HG03103 (cell line): Measurements from ENCODE around the gene ZBTB44.

Experiments
- ATAC-seq: cut with Tn5 transposase; IDR thresholded peaks from one replicate; pipeline ENCODE4 v1.9.1; 2021; ENCODE audit warnings: low read depth; ENCODE audit not compliant: unreplicated experiment

Gene ZBTB44

DNA sequence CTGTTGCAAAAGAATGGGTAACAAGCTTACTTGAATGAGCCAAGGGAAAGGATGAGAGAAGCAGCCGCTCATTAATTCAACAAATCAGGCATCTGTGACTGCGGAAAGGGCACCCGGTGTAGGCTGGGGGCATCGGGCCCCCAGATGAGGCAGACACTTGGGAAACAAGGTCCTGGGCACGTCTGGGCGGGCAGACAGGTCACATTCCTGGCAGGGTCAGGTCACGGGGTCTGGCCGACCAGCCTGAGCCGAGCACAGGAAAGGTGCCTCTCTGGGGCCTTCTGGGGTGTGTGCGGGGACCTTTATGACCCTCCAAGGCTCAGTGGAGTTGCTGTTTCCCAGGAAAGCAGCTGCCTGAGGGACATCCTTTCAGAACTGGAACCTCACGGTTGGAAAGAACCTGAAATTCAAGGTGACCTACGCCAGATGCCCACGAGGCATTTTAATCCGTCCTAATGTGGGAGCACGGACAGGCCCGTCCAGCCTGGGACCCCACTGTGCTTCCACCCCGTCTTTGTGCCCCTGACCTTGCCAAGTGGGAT lies 98.1 kb downstream of the ZBTB44 start:
- ATAC-seq = no peak

DNA sequence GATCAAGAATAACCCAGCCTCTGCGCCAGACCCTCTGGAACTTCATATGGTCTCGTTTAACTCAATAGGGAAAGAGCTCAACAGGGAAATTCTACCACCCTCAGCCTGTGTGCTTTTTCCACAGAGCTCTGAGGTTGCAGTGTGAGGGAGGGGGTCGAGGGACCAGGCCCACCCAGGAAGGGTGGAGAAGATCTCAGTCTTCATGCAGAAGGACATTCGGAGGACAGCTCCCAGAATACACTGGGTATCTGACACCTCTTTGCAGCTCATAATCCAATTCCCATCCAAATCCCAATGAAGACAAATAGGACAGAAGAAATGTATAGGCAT lies 98.5 kb downstream of the ZBTB44 start:
- no peak for ATAC-seq

DNA sequence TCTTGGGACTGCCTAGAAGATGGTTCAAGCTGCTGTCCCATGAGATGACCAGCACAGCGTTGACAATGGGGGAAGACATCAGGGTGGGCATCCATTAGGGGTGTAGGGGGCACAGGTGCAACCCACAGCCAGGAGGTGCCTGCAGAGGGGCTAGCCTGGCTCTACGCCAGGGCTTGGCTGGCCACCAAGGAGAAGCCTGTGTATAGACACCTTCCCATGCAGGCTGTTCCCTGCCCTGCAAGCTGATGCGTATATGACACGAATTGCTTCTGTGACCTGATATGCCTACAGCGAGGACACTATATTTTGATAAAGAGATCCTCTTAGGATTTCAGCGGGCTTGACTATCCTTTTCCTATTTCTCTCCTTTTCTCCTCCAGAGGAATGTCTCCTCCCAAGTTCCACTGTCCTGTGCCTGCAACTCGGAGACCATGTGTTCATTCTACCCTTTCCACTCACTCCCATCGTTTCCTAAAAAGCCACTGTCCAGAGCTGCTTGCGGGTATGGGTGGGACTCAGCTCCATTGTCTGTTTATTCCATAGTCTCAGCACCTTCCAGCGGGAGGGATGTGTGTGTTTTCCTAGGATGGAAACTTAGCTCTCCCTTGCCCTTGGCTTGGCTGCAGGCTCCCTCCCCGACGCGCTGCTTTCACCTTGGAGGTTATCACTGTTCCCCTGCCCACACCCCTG lies 99.0 kb downstream of the ZBTB44 start:
- no peak for ATAC-seq

DNA sequence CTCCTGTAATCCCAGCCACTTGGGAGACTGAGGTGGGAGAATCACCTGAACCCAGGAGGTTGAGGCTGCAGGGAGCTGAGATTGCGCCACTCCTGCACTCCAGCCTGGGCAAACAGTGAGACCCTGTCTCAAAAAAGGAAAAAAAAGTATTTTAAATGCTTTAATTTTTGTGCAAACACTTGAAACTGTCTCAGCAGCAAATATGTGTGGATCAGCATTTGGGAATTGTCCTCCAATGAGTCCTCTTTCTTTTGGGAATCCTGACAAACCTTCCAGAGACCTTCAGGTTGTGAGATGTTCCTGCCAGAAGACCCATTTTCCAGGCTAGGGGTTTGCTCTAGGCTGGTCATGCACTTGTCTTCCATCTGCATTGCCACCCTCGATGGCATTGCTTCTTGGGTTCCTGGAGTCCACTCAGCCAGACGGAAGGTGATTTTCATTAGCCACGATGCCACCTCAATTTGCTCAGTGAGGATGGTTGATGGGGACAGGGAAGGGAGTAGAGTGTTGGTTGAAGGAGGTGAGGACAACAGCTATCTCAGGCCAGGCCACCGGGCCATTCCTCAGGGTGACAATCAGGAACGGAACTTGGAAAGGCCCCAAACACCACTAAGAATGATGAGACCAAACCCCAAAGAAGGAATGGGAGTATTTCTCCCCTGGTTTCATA lies 99.7 kb downstream of the ZBTB44 start:
- ATAC-seq = no peak

DNA sequence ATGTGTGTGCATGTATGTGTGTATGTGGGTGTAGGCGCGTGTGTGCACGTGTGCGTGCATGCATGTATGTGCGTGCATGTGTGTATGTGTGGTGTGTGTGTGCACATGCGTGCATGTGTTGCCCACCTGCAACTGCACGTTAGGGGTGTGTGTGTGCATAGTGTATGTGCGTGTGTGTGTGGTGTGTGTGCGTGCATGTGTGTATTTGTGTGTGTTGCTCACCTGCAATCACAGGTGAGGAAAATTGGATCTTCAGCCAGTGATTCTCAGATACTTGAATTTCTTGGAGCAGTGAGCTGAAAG lies 100.8 kb downstream of the ZBTB44 start:
- ATAC-seq = no peak

DNA sequence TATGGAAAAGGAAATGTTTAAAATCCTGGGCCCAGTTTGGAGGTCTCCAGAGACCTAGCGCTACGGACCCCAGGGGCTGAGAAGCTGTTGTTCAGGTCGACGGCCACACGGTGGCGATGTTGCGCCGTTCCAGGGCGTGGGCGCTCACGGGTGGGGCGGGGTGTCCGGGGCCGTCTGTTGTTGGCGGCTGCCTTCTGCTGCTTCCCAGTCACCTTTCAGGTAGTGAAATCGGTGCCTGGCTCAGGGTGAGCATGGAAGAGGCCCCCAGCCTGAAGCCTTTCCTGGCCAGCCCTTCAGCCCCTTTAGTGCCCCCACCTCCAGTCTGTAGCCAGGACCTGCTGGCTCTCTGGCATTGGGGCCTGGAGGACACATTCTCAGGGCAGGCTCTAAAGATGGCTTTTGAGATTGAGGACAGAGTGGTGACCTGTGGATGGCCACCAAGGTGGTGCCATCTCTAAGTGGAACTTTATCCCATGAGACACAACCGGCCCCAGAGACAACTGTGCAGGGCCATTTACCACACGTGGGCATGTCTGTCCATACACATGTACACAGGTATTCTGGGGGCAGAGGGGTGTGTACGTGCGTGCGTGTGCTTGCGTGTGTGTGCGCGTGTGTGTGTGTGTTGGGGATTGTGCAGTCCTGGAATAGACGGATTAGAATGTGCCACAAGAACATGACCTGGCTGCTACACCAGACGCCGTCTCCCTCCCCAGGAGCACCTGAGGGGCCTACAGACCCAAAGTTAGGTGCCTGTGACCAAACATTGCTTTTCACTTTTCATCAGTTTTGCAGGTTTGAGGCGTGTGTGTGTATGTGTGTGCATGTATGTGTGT lies 101.4 kb downstream of the ZBTB44 start:
- peak; percentile 80 for ATAC-seq

DNA sequence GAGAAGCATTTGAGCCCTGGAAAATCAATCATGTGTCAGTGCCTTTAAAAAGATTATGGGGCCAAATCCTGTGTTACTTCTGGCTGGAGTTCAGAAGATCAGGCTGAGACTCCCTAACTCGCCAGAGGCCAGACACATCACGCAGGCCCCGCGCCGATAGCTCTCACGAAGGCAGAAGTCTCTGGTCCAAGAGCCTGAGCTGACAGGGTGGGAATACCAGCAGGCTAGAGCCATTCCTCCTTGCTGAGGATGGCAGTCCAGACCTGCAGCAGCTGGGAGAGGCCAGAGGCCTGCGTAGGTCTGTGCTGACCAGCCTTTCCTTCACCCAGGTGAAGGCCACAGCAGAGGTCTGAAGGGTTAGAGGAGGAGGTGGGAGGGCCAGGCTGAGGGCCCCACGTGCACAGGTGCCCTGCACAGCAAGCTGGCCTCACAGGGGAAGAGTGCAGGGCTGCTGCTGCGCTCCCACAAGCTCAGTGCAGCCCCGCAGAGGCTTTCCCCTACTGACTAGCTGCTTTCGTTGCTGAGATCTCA lies 102.2 kb downstream of the ZBTB44 start:
- no peak for ATAC-seq

DNA sequence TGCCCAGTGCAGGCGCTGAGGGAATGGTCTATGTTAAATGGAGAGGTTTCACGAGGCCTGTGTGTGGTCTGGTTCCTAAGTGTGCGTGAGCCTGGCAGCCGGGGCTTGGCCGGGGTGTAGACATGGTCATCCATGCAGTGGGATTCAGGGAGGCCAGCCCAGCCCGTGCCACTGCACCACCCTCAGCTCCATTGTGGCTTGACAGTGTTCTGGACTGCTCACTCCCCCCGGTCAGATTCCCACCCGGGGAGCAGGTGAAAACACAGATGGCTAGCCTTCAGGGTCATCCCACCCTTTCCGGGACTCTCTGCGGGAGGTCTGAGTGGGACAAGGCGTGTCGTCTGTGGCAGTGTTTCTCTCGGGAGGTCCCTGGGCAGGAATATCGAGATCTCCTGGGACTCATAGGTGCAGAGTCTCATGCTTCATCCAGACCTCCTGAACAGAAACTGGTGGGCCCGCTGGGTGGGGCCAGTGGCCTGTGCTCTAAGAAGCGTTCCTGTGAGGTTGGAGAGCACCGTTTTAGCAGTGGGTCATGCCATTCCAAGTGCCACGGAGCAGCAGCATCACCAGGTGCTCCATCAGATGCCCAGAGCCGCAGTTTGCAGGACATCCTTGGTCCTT lies 102.8 kb downstream of the ZBTB44 start:
- ATAC-seq = no peak

DNA sequence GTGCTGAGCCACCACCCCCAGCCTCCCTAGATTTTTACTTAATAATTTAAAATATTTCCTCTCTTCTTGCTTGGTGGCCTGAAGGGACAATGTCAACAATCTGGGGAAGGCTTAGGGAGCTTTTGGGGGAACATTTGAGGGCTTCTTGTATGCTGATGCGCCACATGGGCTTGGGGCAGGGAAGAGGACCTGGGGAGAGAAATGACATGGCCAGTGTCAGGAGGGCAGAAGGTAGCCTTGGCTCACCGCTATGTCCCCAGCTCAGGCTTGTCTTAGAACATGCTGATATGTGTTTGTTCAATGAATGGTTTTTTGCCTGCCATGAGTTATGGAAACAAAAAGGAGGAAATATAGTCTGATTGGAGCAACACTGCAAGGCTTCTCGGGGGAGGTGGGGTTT lies 103.6 kb downstream of the ZBTB44 start:
- ATAC-seq = no peak

DNA sequence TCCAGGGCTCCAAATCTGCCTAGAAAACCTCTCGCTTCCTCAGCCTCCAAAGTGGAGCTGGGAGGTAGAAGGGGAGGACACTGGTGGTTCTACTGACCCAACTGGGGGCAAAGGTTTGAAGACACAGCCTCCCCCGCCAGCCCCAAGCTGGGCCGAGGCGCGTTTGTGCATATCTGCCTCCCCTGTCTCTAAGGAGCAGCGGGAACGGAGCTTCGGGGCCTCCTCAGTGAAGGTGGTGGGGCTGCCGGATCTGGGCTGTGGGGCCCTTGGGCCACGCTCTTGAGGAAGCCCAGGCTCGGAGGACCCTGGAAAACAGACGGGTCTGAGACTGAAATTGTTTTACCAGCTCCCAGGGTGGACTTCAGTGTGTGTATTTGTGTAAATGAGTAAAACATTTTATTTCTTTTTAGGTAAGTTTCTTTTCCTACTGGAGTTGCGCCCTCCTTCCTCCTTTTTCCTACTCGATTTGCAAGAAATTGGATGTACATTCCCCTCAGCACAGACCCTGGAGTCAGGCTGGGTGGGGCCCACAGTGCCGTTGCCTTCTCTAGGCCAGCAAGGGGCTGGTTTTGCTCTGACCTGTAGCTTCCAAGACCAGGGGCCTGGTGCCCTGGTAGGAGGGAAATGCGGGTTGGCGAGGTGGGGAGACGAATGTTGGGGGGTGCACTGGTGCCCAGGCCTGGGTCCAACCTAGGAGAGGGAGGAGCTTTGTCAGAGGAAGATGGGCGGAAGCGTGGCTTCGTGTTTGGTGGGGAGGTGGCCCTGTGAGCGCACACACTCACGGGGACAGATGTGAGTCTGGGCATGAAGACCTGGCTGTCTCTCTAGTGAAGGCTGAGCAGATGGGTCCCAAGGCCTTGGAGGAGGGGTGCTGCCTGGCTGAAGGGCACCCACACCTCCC lies 104.5 kb downstream of the ZBTB44 start:
- ATAC-seq = no peak

DNA sequence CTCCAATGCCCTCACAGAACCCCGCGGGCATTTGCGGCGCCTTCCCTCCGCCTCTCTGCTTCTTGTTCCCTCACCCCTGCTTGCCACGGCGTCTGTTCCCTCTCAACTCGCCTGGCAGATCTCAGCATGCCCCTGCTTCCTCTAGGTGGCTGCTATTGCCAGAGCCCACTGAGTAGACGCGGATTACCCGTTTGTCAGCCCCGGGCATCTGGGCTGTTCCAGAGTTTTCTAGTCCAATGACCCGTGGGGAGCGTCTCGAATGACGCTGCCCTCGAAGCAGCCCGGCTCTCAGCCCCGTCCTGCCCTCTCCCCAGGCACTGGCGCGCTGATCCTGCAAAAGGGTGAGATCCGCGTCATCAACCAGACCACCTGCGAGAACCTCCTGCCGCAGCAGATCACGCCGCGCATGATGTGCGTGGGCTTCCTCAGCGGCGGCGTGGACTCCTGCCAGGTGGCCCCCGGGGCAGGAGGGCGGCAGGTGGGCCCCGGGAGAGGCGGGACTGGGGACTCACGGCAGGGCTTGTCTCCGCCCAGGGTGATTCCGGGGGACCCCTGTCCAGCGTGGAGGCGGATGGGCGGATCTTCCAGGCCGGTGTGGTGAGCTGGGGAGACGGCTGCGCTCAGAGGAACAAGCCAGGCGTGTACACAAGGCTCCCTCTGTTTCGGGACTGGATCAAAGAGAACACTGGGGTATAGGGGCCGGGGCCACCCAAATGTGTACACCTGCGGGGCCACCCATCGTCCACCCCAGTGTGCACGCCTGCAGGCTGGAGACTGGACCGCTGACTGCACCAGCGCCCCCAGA lies 105.4 kb downstream of the ZBTB44 start:
- no peak for ATAC-seq

DNA sequence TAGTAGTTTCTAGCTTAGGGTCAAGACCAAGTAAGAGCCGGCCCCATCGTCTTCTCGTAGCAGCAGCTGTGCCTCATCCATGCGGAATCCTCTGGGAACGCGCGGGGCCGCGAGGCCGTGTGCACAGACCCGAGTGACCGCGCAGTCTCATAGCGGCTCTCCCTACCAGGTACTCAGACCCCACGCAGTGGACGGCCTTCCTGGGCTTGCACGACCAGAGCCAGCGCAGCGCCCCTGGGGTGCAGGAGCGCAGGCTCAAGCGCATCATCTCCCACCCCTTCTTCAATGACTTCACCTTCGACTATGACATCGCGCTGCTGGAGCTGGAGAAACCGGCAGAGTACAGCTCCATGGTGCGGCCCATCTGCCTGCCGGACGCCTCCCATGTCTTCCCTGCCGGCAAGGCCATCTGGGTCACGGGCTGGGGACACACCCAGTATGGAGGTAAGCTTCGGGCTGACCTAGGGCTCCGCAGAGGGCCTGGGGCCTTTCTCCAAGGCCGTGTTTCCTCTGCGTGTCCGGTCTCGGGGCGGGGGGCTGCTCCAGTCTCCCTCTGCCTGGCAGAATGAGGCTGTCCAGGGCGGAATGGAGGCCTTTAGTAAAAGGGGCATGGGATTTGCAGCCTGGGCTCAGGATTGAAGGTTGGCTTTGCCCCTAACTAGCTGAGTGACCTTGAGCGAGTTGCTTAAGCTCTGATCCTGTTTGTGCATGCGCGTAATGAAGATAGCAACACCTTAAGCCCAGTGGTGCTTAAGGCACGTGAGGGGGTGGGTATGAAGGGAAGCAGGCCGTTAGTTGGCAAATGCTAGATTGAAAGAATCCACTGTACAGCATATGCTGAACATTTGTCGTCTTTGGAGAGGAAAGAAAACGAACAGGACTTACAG lies 106.2 kb downstream of the ZBTB44 start:
- ATAC-seq = no peak

DNA sequence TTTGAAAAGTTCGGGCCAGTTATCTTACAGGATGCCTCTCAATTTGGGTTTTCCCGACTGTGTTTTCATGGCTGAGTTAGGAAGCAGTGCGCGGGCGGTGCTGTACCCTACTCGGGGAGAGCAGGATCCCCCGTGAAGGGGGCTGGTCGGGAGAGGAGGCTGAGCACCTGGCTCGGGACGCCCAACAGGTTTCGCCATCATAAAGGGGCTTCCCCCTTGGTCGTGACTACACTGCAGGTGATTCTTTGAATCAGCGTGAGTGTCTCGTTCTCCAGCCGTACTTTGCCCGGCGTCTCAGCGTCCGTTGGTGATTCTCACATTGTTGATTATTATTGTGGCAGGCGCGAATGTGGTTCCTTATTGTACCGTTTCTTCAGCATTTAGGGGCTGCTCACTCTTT lies 108.6 kb downstream of the ZBTB44 start:
- no peak for ATAC-seq

DNA sequence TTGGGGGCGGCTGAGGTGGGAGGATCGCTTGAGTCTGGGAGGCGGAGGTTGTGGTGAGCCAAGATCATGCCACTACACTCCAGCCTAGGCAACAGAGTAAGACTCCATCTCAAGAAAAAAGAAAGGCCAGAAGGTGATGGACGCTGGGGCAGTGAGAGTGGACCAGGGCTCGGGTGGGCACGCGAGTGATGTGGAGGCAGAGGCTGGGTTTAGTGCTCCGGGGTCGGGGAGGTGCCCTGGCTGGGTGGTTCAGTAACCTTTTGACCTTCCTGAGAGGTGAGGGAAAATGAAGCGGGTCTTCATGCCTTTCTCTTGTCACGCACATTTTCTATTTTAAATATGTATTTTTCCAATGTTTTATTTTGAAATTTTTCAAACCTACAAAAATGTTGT lies 110.0 kb downstream of the ZBTB44 start:
- no peak for ATAC-seq

DNA sequence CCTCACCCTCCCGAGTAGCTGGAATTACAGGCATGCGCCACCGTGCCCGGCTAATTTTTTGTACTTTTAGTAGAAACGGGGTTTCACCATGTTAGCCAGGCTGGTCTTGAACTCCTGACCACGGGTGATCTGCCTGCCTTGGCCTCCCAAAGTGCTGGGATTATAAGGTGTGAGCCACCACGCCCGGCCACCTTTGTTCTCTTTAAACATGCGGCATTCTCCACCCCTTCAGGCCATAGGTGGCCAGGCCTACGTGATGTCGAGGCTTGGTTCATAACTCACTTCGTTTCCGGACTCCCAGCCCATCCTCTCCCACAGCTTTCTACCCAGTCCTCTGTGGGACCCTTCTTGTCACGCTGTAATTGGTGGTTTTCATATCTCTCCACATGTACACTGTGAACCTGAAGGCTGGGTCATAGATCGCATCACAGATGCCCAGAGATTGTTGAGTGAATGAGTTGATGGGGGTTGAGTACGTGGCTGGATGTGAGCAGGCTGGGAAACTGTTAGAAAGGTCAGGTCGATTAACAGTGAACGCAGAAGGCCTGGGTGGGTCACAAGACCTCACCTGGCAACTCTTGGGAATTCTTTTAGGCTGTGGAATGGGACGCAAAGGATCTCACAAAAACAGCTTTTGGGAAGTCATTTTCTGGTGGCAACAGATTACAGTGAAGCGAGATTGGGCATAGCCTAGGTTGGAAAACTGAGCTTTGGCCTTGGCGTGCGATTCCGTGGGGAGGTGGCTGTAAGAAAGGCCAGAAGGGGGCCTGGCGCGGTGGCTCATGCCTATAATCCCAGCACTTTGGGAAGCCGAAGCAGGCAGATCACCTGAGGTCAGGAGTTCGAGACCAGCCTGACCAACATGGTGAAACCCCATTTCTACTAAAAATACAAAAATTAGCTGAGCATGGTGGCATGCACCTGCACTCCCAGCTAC lies 110.7 kb downstream of the ZBTB44 start:
- no peak for ATAC-seq

DNA sequence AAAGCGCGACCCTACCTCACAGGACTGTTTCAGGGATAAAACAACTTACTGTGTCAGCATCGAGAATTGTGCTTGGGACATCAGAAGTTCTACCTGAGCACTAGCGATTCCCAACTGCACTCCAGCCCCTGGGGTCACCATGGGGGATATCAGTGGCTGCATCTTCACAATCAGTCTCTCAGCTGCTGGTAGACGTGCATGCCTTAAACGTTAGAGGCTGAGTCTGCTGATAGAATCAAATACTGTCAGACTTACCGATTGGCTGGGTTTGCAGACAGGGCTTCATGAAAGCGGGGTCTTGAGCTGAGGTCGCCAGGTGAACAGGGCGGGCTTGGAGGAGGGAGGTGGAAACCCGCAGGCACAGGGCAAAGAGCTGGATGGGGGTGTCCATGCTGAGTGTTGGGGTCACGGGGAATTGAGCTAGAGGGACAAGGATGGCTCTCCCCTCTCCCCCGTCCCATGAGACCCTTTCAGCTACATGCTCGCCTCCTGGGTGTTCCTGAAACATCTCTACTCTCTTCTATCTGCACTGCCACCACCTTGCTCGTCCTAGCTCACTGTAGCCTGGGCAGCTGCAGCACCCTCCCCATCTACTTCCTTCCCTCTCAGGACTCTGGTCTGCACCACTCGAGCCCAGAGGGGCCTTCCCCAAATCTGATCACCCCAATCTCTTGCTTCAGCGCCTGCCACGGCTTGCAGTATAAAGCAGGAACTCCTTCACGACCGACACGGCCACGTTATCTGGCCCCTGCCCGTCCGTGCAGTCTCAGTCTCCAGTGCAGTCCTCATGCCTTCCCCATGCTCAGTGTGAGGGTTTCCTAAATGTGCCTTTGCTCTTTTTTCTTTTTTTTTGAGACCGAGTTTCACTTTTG lies 111.7 kb downstream of the ZBTB44 start:
- no peak for ATAC-seq
